ENCODE data around the gene SUN1.

GRCh38 chr7:801940-802381, 30.3 kb upstream of the SUN1 start:
- no peak for TF ChIP-seq CTCF (IDR thresholded peaks at IDR 0.05)
- TF ChIP-seq POLR2A (IDR thresholded peaks at IDR 0.05) = peak in 1 of 2 donors; percentile 14

Data from uterus (tissue), 2 donors.